GM19239 (cell line): Measurements from ENCODE around the gene NOS1AP.

Source experiments
- DNase-seq: peaks from one replicate; pipeline ENCODE4 v3.0.0; 2011; ENCODE audit warnings: low spot score; ENCODE audit not compliant: insufficient read length
- FAIRE-seq: peaks from 2 replicates; lab custom pipeline; 2011; peaks lifted over from hg19 to GRCh38; lab: Jason Lieb, UNC

NOS1AP gene

DNA sequence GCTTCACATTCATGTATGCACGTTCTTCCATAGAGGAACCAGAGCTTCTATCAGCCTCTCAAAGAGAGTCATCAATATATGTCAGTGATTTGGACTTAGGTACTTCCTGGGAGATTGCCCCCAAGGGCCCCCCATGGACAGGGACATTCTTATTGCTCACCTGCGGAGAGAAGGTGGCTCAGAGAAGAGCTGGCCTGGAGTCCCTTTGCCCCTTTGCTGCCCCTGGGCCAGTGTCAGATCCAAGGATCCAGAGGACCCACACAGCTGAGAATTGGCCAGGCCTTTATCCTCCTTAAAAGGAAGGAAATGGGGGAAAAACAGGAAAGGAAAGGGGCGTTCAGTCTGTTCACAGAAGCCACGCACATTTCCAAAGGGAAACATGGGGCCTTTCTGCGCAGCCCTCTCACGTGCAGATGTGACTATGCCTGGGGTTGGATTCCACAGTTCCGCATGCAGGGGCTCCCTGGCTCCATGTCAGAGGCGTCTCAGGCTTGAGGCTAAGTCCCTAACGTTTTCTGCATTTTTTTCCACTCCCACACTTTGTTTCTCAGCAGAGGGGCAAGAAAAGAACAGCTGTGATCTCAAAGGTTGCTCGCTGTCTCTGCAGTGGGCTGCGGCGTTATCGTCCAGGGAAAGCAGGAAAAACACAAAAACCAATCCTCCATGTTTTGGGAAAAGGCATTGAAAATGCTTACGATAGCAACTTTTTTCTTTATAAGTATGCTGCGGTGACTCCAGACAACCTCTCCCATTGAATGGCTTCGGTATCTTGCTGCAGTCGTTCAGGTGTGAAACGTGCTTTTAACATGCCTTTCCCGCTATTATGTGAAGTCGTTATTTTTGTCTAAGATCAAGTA lies 318.0 kb downstream of the NOS1AP start:
- DNase-seq (no peak), FAIRE-seq (no peak)

DNA sequence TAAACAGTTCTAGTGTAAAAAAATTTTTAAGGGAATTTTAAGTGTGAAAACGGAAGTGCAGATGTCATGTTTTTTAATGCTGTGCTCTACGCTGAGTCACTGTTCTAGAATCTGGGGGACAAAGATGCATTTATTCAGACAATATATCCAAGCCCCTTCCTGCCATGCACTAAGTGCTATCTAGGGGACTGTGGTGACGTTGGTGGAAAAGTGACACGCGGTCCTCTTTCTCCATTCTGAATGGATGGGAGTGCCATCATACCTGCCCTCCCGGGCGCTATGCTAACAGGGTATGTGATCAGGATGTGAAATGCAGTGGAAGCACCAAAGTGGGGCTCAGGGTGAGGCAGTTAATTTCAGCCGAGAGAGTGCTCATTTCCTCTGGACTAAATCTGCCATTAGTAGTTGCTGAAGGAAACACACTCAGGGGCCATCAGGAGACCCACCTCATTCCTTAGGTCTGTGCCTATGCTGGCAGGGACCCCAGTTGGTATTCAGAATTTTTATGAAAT lies 318.6 kb downstream of the NOS1AP start:
- no peak for FAIRE-seq
- DNase-seq: no peak

DNA sequence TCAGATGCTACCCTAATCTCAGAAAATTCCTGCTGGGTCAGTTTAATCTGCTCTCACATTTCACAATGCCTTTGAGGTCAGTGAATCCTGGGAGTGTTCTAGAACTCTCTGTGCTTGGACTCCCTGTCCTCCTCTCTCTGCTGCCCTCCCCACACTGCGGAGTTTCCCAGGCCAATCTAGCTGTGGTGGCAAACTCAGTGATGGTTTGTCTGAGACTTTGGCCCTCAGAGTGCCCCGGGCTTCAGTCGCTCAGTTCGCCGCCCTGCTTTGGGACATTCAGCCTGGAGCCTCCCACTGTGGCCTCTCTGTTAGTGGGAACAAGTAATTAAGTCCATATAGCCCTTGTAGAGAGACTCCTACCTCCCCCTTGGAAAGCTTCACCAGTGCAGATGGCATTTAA lies 319.1 kb downstream of the NOS1AP start:
- FAIRE-seq: no peak
- DNase-seq: no peak

DNA sequence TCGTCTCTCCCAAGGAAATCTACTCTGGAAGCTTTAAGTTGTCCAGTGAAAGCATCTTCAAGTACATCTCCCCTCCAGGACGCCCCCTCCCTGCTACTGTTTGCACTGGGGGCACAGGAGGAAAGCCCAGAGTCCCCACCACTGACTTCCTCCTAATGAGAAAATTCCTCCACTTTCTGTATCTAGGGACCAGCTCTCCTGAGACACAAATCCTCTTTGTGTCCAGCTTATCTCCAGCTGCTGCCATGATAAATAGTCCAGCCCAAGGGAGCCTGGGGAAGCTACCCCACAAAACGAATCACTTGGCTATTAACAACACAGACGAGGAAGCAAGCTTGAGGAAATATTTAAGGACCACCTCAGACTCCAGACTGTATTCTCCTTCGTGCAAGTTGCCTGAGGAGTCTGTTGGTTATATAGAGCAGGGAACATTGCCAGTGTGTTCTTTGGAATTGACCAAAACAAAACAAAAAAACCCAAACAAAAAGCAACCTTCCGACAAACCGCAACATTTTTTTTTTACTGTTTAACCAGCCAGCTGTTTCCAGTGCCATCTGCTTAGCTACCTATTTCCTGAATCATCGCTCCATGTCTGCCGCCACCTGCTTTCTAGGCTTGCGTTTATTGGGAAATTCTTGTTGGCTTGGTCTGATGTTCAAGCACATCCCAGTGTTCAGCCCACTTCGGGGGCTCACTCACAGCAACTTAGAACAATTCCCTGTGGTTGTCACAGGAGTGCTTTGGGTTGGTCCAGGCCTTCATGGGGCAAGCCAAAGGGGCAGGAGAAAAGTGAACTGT lies 319.7 kb downstream of the NOS1AP start:
- FAIRE-seq: peak; percentile 82
- no peak for DNase-seq

DNA sequence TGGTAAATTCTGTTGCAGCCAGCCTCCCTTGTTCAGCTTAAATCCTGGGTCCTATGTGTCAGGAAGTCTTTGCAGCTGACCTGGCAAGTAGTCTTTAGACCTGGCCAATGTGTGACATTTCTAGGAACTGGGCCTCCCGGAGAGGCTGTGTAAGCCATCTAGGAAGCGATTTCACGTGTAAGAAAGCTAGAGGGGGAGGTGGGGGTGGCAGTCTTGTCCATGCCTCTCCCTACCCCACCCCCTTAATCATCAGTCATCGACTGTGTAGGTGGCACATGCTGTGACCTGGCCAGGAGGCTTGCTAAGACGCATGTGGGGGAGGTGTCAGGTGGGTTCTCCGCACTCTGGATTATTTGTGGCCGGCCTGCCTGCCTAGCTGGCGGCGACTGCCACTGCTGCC lies 320.5 kb downstream of the NOS1AP start:
- FAIRE-seq (no peak), DNase-seq (no peak)

DNA sequence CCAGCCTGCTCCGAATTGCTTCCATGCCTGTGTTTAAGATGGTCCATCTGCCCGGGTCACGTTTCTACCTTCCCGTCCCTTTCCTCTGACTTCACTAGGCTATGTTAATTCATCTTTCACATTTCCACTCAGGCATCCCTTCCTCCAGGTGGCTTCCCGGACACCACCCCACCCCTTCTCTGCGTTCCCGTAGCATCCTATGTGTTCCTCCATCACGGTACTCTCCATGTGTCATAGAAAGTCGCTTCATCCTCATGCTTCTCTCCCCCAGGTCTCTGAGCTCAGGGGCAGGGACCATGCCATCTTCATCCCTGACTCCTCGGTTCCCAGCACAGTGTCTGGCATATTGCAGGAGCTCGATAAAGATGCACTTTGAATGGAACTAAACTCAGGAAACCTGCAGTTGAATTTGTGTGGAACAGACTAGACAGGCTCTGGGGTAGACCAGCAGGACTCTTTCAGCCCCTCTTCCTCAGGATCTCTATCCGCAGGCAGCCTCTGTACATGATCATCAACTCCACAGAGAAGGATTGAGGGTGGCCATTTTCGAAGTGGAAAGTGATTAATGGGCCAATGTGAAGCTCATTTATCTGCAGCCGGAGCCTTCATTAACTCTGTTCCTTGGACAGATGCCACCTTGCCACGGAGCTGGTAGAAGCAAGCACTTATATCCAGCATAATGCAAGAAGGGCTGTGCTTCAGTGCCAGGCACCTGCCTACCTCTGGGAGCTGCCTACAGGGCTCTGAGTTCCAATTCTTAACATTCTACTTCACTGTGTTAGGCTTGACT lies 321.1 kb downstream of the NOS1AP start:
- no peak for DNase-seq
- no peak for FAIRE-seq

DNA sequence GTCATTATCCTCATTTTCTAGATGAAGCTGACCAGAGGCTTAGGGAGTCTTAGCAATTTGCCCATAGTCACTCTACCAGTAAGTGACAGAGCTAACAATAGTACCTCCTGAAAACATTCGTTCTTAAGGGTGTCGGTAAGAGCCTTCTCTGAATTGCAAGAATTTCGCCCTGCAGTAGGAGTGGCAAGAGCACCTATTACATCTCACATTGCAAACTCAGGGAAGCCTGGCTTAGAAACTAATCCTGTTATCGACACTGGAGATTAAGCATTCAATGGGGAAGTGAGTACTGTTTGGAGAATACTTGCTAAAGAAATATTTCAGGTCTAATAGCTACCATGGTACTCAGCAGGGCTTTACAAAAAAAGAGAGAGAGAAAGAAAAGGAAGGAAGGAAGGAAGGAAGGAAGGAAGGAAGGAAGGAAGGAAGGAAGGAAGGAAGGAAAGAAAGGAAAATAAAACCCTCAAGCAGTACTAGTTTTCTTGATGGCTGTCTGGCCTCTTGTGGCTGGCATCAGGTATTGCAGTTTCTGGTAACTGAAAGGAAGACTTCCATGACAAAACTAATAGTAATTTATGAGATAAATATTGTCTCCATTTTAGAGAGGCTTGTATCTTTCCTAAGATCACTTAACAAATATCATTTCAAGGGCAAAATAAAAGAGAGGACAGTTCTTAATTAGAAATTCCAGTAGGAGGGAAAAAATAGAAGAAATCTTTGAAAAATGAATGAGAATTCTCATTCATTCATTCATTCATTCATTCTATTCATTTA lies 322.5 kb downstream of the NOS1AP start:
- peak; percentile 29 for DNase-seq
- FAIRE-seq: peak; percentile 79

DNA sequence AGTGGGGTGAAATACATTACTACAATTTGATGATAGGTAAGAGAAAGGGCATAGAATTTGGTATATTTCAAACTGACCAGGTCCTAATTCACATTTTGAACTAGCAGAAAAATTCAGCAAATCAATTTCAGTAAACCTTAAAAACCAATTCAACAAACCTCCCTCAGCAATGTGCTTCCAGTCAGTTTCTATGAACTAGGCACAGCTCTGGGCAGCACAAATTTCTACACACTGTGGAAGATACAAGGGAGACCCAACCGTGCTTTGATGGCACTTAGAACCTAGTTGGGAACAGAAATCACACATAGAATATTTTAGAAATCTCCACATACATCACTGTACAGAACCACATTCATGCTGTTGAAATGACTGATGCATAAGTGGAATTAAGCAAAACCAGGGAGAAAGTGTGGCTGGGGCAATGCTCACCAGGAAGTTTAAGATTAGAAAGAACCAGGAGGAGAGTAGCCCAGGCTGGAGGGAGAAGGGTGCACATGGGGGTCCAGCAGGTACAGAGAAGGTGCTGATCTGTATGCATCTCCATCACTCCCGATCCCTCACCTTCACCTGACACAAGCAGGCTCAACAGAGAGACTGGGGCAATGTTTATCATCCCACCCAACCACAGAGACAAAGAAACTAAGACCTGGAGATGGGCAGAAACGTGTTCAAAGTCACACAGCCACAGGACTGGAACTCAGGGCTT lies 326.9 kb downstream of the NOS1AP start:
- DNase-seq (no peak), FAIRE-seq (no peak)

DNA sequence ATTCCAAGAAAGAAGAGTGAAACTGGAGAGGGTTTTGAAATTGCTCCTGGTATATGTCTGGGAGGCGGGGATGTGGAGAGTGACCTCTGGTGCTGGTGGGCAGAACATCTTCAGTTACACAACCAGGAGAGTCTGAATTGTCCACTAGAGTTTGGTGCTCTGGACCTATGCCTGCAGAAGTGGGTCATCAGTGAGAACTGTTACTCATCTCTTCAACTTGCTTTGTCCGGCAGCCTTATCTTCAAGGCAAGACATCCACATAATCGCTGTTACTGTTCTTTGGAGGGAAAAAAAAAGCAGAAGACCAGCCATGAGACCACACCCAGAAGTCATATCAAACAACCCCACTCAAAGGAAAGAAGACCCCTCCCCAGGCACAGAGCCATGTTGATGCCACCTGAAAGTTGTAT lies 327.6 kb downstream of the NOS1AP start:
- FAIRE-seq (no peak), DNase-seq (no peak)

DNA sequence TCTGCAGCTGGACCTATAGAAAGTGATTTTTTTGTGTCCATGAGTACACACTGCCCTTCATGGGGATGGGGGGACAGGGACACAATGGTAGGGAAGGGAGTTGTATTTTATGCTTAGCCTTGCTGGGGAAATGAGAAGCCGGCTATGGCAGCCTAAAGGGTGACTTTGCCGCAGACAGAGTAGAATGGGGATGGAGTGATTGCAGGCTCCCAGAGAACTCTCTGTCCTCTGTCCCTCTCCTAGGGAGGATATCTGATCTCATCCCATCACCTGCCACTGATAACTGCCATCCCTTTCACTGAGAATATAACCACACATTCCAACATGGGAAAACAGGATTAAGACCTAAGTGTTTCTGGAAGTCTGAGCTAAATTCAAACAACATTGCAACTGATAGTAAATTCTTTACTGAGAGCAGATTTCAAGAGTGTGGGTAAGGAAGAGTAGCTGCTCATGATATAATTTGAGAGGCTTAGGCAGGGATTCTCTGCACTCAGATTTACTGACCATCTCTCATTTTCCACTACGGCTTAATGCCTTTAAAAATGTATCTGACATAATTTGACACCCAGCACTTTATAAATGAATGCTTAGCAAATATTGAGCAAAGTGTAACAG lies 328.6 kb downstream of the NOS1AP start:
- DNase-seq: no peak
- no peak for FAIRE-seq

DNA sequence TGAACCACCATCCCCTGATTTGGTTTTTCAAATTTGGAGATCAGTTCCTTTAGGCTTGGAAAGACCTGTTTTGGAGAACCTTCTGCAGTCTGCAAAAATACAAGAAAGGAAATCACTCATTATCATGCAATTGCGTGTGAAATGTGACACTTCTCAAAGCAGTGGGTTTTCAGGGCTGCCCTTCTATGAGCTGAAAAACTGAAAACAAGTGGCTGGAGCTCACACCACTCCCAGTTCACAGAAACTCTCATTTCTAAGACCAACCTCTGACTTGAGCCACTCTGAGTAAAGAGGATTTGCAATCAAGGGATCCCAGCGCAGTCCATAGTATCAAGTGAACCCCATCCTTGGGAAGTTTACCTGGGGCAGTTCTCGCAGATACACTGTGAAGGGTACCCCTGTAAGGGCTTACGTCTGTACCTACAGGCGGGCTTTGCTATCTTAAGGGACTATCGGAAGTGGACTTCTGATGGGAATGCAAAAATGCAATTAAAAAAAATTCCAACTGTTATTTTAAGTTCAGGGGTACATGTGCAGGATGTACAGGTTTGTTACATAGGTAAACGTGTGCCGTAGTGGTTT lies 329.6 kb downstream of the NOS1AP start:
- FAIRE-seq: no peak
- DNase-seq: no peak

DNA sequence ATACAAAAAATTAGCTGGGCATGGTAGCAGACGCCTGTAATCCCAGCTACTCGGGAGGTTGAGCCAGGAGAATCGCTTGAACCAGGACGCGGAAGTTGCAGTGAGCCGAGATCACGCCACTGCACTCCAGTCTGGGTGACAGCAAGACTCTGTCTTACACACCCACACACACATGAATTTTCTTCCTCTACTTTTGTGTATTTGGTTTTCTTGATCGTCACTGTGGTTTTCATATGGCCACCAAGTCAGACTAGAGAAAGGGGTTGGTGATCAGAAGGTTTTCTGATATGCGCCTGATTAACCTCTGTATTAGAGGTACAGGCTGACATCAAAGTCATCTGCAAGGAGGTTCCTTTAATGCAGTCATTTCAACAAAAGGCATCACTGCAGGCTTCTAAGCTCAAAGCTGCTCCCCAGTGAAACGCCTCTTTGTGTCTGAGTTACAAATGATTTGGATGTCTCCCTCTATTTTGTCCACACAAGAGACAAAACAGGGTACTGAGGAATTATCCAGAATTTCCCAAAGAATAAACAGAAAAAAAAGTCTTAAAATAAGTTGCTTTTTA lies 331.4 kb downstream of the NOS1AP start:
- FAIRE-seq: no peak
- DNase-seq: no peak

DNA sequence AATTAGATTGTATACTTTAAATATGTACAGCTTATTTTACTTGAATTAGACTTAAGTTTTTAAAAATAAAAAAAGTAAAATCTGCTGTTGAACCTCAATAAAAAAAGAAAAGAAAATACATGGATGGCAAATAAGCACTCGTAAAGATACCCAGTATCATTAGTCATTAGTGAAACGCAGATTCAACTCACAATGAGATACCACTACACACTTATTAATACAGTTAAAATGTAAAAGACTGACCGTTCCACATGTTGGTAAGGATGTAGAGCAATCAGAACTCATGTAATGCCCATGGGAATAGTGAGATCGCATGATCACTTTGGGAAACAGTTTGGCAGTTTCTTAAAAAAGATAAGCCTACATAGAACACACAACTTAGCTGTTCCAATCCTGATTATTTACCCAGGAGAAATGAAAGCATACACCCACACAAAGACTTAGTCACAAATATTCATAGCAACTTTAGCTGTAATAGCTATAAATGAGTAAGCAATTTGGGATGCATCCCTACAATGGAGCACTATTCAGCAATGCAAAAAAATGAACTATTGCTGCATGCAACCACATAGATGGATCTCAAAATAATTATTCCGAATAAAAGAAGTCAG lies 335.2 kb downstream of the NOS1AP start:
- FAIRE-seq (no peak), DNase-seq (no peak)

DNA sequence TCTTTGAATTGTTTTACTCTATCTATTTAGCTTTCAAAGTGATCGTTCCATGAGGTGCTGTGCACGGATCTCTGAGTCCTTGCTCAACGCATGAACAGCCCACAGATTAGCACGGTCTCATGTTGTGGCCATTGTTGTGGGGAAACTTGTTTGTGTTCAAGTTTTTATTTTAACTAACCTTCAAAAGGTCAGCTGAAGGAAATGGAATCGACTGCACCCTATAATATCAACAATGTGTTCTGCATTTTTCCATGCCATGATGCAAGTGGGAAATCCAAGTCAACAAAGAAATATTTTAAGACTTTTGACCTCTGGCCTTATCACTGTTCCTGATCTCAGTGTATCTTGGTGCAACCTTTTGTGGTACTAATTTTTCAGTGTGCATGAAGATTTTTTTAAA lies 336.3 kb downstream of the NOS1AP start:
- no peak for FAIRE-seq
- DNase-seq: no peak

DNA sequence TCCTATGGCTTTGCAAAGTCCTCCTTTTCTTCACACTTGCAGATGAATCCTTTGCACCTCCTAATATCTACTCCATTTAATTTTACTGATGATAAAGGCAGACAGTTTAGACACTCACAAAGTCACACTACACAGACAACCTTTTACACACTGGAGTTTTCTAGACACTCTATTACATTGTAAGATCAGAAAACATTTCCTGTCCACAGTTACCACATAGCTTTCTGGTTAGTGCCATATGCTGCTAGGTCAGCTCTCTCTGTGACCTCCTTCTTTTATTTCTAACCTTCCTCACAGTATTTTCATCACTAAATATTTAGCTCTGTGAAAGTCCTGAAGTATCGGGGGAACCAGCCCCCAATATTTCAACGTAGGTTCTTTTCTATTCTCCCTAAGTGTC lies 337.3 kb downstream of the NOS1AP start:
- no peak for DNase-seq

DNA sequence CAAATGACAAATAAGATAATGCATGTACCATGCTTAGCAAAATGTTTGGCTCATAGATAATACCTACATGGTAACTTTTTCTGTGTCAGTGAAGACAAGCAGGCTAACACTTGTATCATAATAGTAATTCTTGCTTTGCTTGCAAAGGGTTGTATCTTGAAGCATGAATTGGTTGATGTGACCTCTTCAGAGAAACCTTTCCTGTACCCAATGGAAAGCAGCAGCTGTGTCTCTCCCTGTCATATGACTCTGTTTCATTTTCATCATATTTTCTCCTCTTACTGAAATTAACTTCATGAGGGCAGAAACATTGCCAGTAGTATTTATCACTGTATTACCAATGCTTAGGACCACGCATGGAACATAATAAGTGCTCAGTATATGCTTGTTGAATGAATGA lies 338.0 kb downstream of the NOS1AP start:
- no peak for DNase-seq
- no peak for FAIRE-seq

More for the DNA sequence above, 337.3 kb downstream of the NOS1AP start:
- no peak for FAIRE-seq

DNA sequence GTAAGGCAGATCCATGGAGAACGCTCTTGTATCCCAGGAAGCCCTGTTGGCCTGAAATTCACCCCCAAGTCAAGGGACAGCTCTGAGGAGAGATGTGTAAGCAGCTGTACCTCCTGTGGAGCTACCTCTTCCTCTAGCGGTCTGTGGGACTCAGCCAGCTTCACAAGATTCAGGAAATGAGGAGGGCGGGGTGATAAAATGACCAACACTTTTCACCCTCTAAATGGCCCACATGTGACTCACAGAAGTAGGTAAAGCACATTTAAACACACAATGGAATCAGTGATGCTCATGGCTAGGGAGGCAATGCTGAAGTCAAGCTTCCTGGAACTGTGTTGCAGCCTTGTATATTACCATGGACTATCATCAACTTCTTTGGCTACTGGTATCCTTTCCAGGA lies 342.5 kb downstream of the NOS1AP start, which contains the start of gene SH2D1B:
TSS of gene SH2D1B (minus strand) at position 135 of the 400 bp plus-strand sequence. CDS start at position 15, 120 bp downstream.
- no peak for FAIRE-seq
- DNase-seq: no peak
